Chondrocyte (in vitro differentiated cells): ENCODE data around the gene MTNR1A. TPM values are rescaled to one million over a fixed set of nuclear protein-coding genes. Genes with fewer than 3 reads are reported as not detected.
A peak's percentile ranks its signal among the peaks of the same experiment; 100 is the strongest.

Experiments used
- DNase-seq: peaks from one replicate; pipeline ENCODE4 v3.0.0; 2021; ENCODE audit warnings: mixed read lengths, low spot score
- H3K27ac Mint-ChIP-seq: one replicate; pipeline ENCODE4 v1.8.0; 2021; ENCODE audit warnings: mild to moderate bottlenecking, moderate library complexity, mixed read lengths; ENCODE audit not compliant: unreplicated experiment
- H3K27me3 Mint-ChIP-seq: 2 replicates; pipeline ENCODE4 v1.8.0; 2021; ENCODE audit warnings: low read depth, mixed read lengths
- H3K36me3 Mint-ChIP-seq: 2 replicates; pipeline ENCODE4 v1.8.0; 2021; ENCODE audit warnings: low read depth, mixed read lengths
- H3K4me1 Mint-ChIP-seq: 2 replicates; pipeline ENCODE4 v1.8.0; 2021; ENCODE audit warnings: low read depth, mild to moderate bottlenecking, mixed read lengths
- H3K4me3 Mint-ChIP-seq: one replicate; pipeline ENCODE4 v1.8.0; 2021; ENCODE audit warnings: mild to moderate bottlenecking, moderate library complexity, mixed read lengths; ENCODE audit not compliant: unreplicated experiment
- H3K9me3 Mint-ChIP-seq: 2 replicates; pipeline ENCODE4 v1.8.0; 2021; ENCODE audit warnings: low read depth, mixed read lengths
- total RNA-seq: library from RNA; stranded (reverse); gene quantifications from 3 replicates; pipeline ENCODE4 v1.2.1, GENCODE V29; 2021
- TF ChIP-seq, protein P1 (sequence below): fragments of 200-600 bp; sonication (generic); IDR thresholded peaks from 2 replicates; pipeline ENCODE4 v1.5.0; 2021; ENCODE audit warnings: antibody characterized with exemption, mild to moderate bottlenecking, moderate library complexity

MTNR1A gene
- total RNA-seq, 1 donor from 2014 or later = not detected

- H3K4me1 Mint-ChIP-seq = peaks cover 19% of the 10 kb centered on the region
- H3K27me3 Mint-ChIP-seq = no peaks in the 10 kb centered on the region
- TF ChIP-seq, protein P1, sequence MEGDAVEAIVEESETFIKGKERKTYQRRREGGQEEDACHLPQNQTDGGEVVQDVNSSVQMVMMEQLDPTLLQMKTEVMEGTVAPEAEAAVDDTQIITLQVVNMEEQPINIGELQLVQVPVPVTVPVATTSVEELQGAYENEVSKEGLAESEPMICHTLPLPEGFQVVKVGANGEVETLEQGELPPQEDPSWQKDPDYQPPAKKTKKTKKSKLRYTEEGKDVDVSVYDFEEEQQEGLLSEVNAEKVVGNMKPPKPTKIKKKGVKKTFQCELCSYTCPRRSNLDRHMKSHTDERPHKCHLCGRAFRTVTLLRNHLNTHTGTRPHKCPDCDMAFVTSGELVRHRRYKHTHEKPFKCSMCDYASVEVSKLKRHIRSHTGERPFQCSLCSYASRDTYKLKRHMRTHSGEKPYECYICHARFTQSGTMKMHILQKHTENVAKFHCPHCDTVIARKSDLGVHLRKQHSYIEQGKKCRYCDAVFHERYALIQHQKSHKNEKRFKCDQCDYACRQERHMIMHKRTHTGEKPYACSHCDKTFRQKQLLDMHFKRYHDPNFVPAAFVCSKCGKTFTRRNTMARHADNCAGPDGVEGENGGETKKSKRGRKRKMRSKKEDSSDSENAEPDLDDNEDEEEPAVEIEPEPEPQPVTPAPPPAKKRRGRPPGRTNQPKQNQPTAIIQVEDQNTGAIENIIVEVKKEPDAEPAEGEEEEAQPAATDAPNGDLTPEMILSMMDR = no peak
- no peak for DNase-seq
- H3K4me3 Mint-ChIP-seq = no peak overlapping the region
- H3K9me3 Mint-ChIP-seq = no peaks in the 10 kb centered on the region
- H3K36me3 Mint-ChIP-seq = peaks cover 27% of the 10 kb centered on the region
- no peak overlapping the region for H3K27ac Mint-ChIP-seq
Measured at GRCh38 chr4:186581421-186581820, 26.1 kb upstream of the MTNR1A start.

DNA sequence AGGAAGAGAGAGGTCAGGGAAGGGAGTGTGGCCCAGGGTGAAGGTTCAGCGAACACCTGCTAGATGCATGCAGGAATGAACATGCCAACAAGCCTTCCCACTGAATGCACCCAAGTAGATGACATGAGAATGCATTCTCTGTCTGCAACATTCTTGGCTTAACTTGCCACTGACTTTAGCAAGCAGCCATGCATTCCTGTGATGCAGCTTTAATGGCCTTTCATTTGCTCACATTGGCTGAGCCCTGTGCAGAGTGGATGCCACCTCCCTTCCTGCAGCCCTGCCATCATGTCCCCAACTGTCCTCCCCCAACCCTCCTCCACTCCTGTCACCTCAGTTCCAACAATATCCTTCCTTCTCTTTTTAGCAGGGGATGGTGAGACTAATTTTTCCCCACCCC lies 25.3 kb upstream of the MTNR1A start:
- peaks cover 22% of the 10 kb centered on the region for H3K36me3 Mint-ChIP-seq
- H3K27ac Mint-ChIP-seq = peak overlapping the region; percentile 14
- H3K9me3 Mint-ChIP-seq = no peaks in the 10 kb centered on the region
- no peak for DNase-seq
- TF ChIP-seq, protein P1 = no peak
- no peak overlapping the region for H3K4me3 Mint-ChIP-seq
- H3K27me3 Mint-ChIP-seq = no peaks in the 10 kb centered on the region
- H3K4me1 Mint-ChIP-seq = peaks cover 11% of the 10 kb centered on the region

- Mint-ChIP-seq H3K27ac (no peak overlapping the region), H3K4me3 (peak overlapping the region; percentile 31), H3K4me1 (no peaks in the 10 kb centered on the region), H3K27me3 (no peaks in the 10 kb centered on the region), H3K36me3 (no peaks in the 10 kb centered on the region), H3K9me3 (no peaks in the 10 kb centered on the region)
- no peak for DNase-seq
- TF ChIP-seq, protein P1 = no peak
Measured at GRCh38 chr4:186570193-186570996, 15.0 kb upstream of the MTNR1A start.

DNA sequence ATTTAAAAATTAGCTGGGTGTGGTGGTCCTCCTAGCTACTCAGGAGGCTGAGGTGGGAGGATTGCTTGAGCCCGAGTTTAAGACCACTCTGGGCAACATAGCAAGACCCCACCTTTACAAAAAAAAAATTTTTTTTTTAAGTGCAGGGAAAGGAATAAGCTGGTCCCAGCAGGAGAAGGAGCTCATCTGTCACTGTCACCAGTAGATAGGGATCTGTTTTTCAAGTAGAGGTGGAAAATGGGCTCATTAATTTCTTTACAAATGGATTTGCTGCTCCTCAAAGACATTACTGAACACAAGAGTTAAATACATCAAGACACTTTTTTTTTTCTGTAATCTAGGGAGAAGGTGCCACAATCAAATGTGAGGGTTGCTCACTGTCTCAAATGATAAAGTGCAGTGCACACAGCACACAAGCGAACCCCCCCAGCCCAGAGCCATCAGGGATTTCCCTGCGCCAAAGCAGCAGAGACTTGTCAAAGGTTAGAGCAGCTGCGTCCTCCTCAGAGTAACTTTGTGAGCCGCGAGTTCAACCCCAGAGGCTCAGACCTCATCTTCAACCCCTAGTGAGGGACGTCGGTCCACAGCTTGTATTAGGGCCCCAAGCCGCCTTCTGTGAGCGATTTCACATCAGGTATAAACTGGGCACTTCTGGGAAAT lies 14.3 kb upstream of the MTNR1A start:
- Mint-ChIP-seq H3K4me1 (no peaks in the 10 kb centered on the region), H3K27ac (no peak overlapping the region), H3K9me3 (no peaks in the 10 kb centered on the region), H3K27me3 (no peaks in the 10 kb centered on the region), H3K36me3 (no peaks in the 10 kb centered on the region), H3K4me3 (no peak overlapping the region)
- TF ChIP-seq, protein P1 = no peak
- DNase-seq = no peak

GRCh38 chr4:186566068-186566467 lies 10.7 kb upstream of the MTNR1A start:
- Mint-ChIP-seq H3K27me3 (no peaks in the 10 kb centered on the region), H3K4me1 (no peaks in the 10 kb centered on the region), H3K9me3 (no peaks in the 10 kb centered on the region), H3K4me3 (no peak overlapping the region), H3K36me3 (no peaks in the 10 kb centered on the region), H3K27ac (no peak overlapping the region)
- TF ChIP-seq, protein P1 = no peak
- DNase-seq = no peak
